Peyer's patch (tissue), 4 donors: ENCODE data around the gene HTR1B. TPM values are rescaled to one million over a fixed set of nuclear protein-coding genes. Genes with fewer than 3 reads are reported as not detected.

ENCODE experiments used
- DNase-seq, 3 donors: peaks; one replicate each; pipeline ENCODE4 v3.0.0-alpha.2; 2017 to 2019
- H3K27ac ChIP-seq, 4 donors: fragments of 200-600 bp; sonication (generic); one replicate each; pipeline ENCODE4 v1.5.1; 2016 to 2019
- H3K27me3 ChIP-seq, 2 donors: fragments of 200-600 bp; sonication (generic); one replicate each; pipeline ENCODE4 v1.5.1; 2019
- H3K36me3 ChIP-seq, 3 donors: fragments of 200-600 bp; sonication (generic); one replicate each; pipeline ENCODE4 v1.5.1; 2016 to 2019
- H3K4me1 ChIP-seq, 4 donors: fragments of 200-600 bp; sonication (generic); one replicate each; pipeline ENCODE4 v1.5.1; 2016 to 2019
- H3K4me3 ChIP-seq, 4 donors: fragments of 200-600 bp; sonication (generic); 1 replicate in 3 of 4; 2 replicates in 1 of 4; pipeline ENCODE4 v1.5.1; 2016 to 2019; ENCODE audit warnings: mild to moderate bottlenecking in 1 of 4
- H3K9me3 ChIP-seq, 4 donors: fragments of 200-600 bp; sonication (generic); one replicate each; pipeline ENCODE4 v1.5.1; 2016 to 2019; ENCODE audit warnings: mild to moderate bottlenecking in 1 of 4
- POLR2A ChIP-seq, 2 donors: fragments of 450-650 bp; IDR thresholded peaks; one replicate each; pipeline ENCODE4 v1.5.1; 2017; ENCODE audit warnings: antibody characterized with exemption in 2 of 2, mild to moderate bottlenecking in 2 of 2, moderate library complexity in 2 of 2
- total RNA-seq, 4 donors: library from RNA; depleted of rRNA; stranded (reverse); fragments of >200 nt; gene quantifications; one replicate each; pipeline ENCODE4 v1.1.0, GENCODE V29; 2016
- TF ChIP-seq, protein P1 (sequence below), 6 experiments: fragments of 450-650 bp in 4 of 6; fragments of 200-600 bp in 2 of 6; sonication (generic) in 1 of 6; IDR thresholded peaks; one replicate each; pipeline ENCODE4 v1.5.1; 2017 to 2019; ENCODE audit warnings: antibody characterized with exemption in 6 of 6, mild to moderate bottlenecking in 3 of 6, moderate library complexity in 1 of 6

The HTR1B gene
- total RNA-seq, 4 donors from 2014 or later, result 0.54 TPM; not detected in 3

DNA sequence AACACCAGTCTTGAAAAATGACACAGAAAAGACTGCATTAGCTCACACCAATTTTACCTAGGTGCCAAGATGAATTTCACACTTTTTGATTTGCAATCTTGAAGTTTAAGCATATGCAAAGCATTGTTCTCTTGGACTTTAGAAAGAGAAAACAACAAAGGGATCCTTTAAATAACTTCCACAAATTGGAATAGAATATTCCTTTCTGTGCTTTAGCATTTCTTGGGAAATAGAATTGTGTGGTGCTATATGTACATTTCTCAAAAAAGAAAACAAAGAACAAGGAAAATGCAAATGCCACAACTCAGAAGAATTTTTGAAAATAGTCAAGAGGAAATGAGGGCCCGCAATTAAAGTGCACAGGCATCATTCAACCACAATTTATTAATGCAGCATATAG lies 17.0 kb downstream of the HTR1B start:
- no peak overlapping the region for H3K4me3 ChIP-seq
- no peaks in the 10 kb centered on the region for H3K9me3 ChIP-seq
- H3K27me3 ChIP-seq, result no peaks in the 10 kb centered on the region
- DNase-seq, result no peak
- no peaks in the 10 kb centered on the region for H3K36me3 ChIP-seq
- no peaks in the 10 kb centered on the region for H3K4me1 ChIP-seq
- no peak overlapping the region for H3K27ac ChIP-seq
- no peak for TF ChIP-seq POLR2A (IDR thresholded peaks at IDR 0.05)
- TF ChIP-seq, protein P1, sequence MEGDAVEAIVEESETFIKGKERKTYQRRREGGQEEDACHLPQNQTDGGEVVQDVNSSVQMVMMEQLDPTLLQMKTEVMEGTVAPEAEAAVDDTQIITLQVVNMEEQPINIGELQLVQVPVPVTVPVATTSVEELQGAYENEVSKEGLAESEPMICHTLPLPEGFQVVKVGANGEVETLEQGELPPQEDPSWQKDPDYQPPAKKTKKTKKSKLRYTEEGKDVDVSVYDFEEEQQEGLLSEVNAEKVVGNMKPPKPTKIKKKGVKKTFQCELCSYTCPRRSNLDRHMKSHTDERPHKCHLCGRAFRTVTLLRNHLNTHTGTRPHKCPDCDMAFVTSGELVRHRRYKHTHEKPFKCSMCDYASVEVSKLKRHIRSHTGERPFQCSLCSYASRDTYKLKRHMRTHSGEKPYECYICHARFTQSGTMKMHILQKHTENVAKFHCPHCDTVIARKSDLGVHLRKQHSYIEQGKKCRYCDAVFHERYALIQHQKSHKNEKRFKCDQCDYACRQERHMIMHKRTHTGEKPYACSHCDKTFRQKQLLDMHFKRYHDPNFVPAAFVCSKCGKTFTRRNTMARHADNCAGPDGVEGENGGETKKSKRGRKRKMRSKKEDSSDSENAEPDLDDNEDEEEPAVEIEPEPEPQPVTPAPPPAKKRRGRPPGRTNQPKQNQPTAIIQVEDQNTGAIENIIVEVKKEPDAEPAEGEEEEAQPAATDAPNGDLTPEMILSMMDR (IDR thresholded peaks at IDR 0.05), result no peak

DNA sequence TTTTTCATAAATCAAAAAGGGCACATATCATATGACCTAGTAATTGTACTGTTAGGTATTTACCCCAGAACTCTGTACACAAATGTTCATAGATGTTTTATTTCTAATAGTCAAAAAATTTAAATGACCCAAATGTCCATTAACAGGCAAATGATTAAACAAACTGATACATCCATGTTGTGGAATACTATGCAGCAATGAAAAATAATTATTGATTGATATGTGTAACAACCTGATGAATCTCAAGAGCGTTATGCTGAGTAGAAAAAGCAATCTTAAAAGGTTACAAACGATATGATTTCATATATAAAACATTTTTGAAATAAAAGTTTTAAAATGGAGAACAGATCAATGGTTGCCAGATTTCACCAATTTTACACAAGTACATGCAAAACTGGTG lies 18.1 kb downstream of the HTR1B start:
- Histone ChIP-seq H3K4me3 (no peak overlapping the region), H3K36me3 (no peaks in the 10 kb centered on the region), H3K27ac (no peak overlapping the region), H3K4me1 (no peaks in the 10 kb centered on the region), H3K27me3 (no peaks in the 10 kb centered on the region), H3K9me3 (no peaks in the 10 kb centered on the region)
- DNase-seq, result no peak
- TF ChIP-seq, protein P1 (IDR thresholded peaks at IDR 0.05), result no peak
- no peak for TF ChIP-seq POLR2A (IDR thresholded peaks at IDR 0.05)

DNA sequence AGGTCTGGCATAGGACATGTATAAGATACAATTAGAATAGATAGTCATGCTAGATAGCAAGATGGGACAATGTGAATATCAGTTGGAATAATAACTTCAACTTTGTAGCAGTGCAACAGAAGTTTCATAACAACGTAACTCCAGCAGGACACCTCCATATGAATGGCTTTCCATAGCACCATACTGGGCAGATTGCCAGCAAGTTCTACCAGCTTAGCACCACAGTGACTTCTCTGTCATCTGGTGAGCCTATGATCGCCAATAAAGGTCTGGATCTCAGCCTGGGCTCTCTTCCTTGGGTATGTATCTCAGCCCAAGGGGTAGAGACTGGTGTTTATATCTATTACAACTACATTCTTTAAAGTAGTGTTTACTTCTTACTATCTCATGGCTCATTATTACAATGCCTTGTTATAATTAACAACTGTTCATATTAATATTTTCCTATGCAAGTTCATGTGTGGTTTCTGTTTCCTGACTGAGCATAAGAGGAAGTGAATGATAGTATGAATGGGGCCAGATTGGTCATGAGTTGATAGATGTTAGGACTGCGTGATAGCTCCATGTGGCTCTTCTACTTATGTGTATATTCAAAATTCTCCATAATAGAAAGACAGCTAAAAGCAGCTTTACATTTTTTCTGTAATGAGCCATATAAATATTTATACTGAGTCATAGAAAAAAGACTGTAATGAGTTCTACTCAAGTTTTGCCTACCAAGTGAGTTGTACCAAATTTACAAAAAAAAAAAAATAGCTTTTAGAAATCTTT lies 22.9 kb downstream of the HTR1B start:
- H3K4me3 ChIP-seq, result no peak overlapping the region
- no peak overlapping the region for H3K27ac ChIP-seq
- DNase-seq, result no peak
- H3K36me3 ChIP-seq, result no peaks in the 10 kb centered on the region
- TF ChIP-seq, protein P1 (IDR thresholded peaks at IDR 0.05), result no peak
- TF ChIP-seq POLR2A (IDR thresholded peaks at IDR 0.05), result no peak
- H3K4me1 ChIP-seq, result no peaks in the 10 kb centered on the region
- H3K27me3 ChIP-seq, result no peaks in the 10 kb centered on the region
- H3K9me3 ChIP-seq, result no peaks in the 10 kb centered on the region

DNA sequence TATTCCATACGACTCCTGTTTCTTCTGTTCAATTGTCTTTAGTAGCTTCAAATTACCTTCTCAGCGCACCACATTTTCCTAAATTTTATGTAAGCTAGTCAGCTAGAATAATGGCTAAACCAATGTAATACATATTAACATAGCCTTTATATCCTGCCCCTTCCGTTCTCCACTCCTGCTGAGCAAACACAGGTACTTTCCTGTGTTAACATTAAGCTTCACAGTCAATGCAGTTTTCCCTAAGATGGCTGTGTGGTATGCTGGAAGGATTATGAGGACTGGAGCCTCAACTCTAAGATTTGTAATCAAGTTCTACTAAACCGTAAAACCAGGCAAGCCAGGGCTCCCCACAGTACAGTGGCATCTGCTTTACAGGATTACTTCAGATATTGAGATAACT lies 29.4 kb downstream of the HTR1B start:
- DNase-seq, result no peak
- Histone ChIP-seq H3K9me3 (no peaks in the 10 kb centered on the region), H3K36me3 (no peaks in the 10 kb centered on the region), H3K27me3 (no peaks in the 10 kb centered on the region), H3K4me1 (no peaks in the 10 kb centered on the region), H3K27ac (no peak overlapping the region), H3K4me3 (no peak overlapping the region)
- TF ChIP-seq, protein P1 (IDR thresholded peaks at IDR 0.05), result no peak
- TF ChIP-seq POLR2A (IDR thresholded peaks at IDR 0.05), result no peak

DNA sequence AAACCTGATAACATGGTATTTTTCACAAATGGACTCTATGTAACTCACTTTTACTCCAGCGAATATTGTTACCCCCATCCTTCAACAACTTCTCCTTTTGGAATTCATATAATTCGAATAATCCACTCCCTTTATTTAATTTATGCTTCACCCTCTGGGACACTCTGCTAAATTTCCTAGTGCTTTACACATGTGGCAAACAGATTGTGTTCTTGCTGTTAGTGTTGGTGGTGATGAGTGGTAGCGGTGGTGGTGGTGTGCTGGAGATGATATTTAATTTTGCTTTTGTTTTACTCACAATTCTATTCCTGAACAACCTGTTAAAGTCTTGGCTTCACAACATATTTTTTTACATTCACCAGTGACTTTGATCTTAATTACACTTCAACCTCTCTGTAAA lies 32.8 kb downstream of the HTR1B start:
- Histone ChIP-seq H3K9me3 (no peaks in the 10 kb centered on the region), H3K27me3 (no peaks in the 10 kb centered on the region), H3K36me3 (no peaks in the 10 kb centered on the region), H3K4me1 (no peaks in the 10 kb centered on the region), H3K27ac (no peak overlapping the region), H3K4me3 (no peak overlapping the region)
- DNase-seq, result no peak
- TF ChIP-seq, protein P1 (IDR thresholded peaks at IDR 0.05), result no peak
- no peak for TF ChIP-seq POLR2A (IDR thresholded peaks at IDR 0.05)
